ENCODE data around the gene AMOT. TPM values are rescaled to one million over a fixed set of nuclear protein-coding genes. Genes with fewer than 3 reads are reported as not detected.

AMOT gene
- polyA plus RNA-seq, 1 donor (not counting 4 experiments of a cell fraction or from before 2014, with no cell fraction given), result 0.21 TPM

- no peaks in the 10 kb centered on the region for H3K9me3 ChIP-seq (ENCODE audit: control insufficient read depth, low read depth, low read length)
- no peak for DNase-seq (ENCODE audit: low read depth, low spot score)
- no peaks in the 10 kb centered on the region for H4K20me1 ChIP-seq (ENCODE audit: control insufficient read depth, extremely low read depth, insufficient read depth, low read length)
- peaks cover 0 to 4% of the 10 kb centered on the region in 2 experiments for H3K36me3 ChIP-seq (ENCODE audit: control insufficient read depth in 2 of 2, extremely low read depth in 1 of 2, insufficient read depth in 2 of 2, low read length in 2 of 2)
- no peak overlapping the region for H3K4me3 ChIP-seq (ENCODE audit: control insufficient read depth in 2 of 3, extremely low read depth in 1 of 3, insufficient read depth in 2 of 3, low read depth in 1 of 3, low read length in 3 of 3)
- H3K79me2 ChIP-seq (ENCODE audit: control insufficient read depth, insufficient read depth, low read length), result no peaks in the 10 kb centered on the region
- TF ChIP-seq CTCF (optimal IDR thresholded peaks at IDR 0.05 in 1 of 3, IDR thresholded peaks at IDR 0.05 in 1 of 3, conservative IDR thresholded peaks at IDR 0.05 in 1 of 3; ENCODE audit: extremely low read depth in 1 of 3, insufficient read depth in 2 of 3, low read length in 3 of 3) (no peak), EZH2 (IDR thresholded peaks at IDR 0.05; ENCODE audit: low read length) (no peak)
- FAIRE-seq, result no peak
- no peak overlapping the region for H3K4me2 ChIP-seq (ENCODE audit: control insufficient read depth, extremely low read depth, insufficient read depth, low read depth, low read length)
- dilution Hi-C loops (cut with MboI; ENCODE audit: extremely low pct_ligation_motif_present, low sequenced_read_pairs), result no loop called here
- no peaks in the 10 kb centered on the region for H3K4me1 ChIP-seq (ENCODE audit: control insufficient read depth, extremely low read depth, insufficient read depth, low read length)
- H3K27ac ChIP-seq (ENCODE audit: control insufficient read depth, insufficient read depth, low read length), result no peak overlapping the region
- no peak overlapping the region for H3K9ac ChIP-seq (ENCODE audit: control insufficient read depth, extremely low read depth, insufficient read depth, low read length)
- peaks cover 4% of the 10 kb centered on the region for H3K27me3 ChIP-seq (ENCODE audit: control insufficient read depth, extremely low read depth, insufficient read depth, low read length)
- H2AFZ ChIP-seq (ENCODE audit: control insufficient read depth, low read length), result no peak overlapping the region
- H3K9me1 ChIP-seq (ENCODE audit: control insufficient read depth, extremely low read depth, insufficient read depth, low read length), result no peaks in the 10 kb centered on the region
Measured at GRCh38 chrX:112779139-112779538, 61.5 kb downstream of the AMOT start.

GRCh38 chrX:112774651-112775293, 65.9 kb downstream of the AMOT start:
- DNase-seq (ENCODE audit: low read depth, low spot score), result no peak
- Histone ChIP-seq H3K9me3 (ENCODE audit: control insufficient read depth, low read depth, low read length) (no peaks in the 10 kb centered on the region), H3K4me2 (ENCODE audit: control insufficient read depth, extremely low read depth, insufficient read depth, low read depth, low read length) (no peak overlapping the region), H3K9ac (ENCODE audit: control insufficient read depth, extremely low read depth, insufficient read depth, low read length) (no peak overlapping the region), H3K27ac (ENCODE audit: control insufficient read depth, insufficient read depth, low read length) (no peak overlapping the region), H3K79me2 (ENCODE audit: control insufficient read depth, insufficient read depth, low read length) (no peaks in the 10 kb centered on the region), H3K27me3 (ENCODE audit: control insufficient read depth, extremely low read depth, insufficient read depth, low read length) (peaks cover 4% of the 10 kb centered on the region), H3K9me1 (ENCODE audit: control insufficient read depth, extremely low read depth, insufficient read depth, low read length) (no peaks in the 10 kb centered on the region), H4K20me1 (ENCODE audit: control insufficient read depth, extremely low read depth, insufficient read depth, low read length) (no peaks in the 10 kb centered on the region), H3K4me1 (ENCODE audit: control insufficient read depth, extremely low read depth, insufficient read depth, low read length) (no peaks in the 10 kb centered on the region), H3K4me3 (ENCODE audit: control insufficient read depth in 2 of 3, extremely low read depth in 1 of 3, insufficient read depth in 2 of 3, low read depth in 1 of 3, low read length in 3 of 3) (no peak overlapping the region), H3K36me3 (ENCODE audit: control insufficient read depth in 2 of 2, extremely low read depth in 1 of 2, insufficient read depth in 2 of 2, low read length in 2 of 2) (no peaks in the 10 kb centered on the region), H2AFZ (ENCODE audit: control insufficient read depth, low read length) (no peak overlapping the region)
- dilution Hi-C loops (cut with MboI; ENCODE audit: extremely low pct_ligation_motif_present, low sequenced_read_pairs), result no loop called here
- FAIRE-seq, result no peak
- TF ChIP-seq CTCF (optimal IDR thresholded peaks at IDR 0.05 in 1 of 3, IDR thresholded peaks at IDR 0.05 in 1 of 3, conservative IDR thresholded peaks at IDR 0.05 in 1 of 3; ENCODE audit: extremely low read depth in 1 of 3, insufficient read depth in 2 of 3, low read length in 3 of 3) (no peak), EZH2 (IDR thresholded peaks at IDR 0.05; ENCODE audit: low read length) (no peak)

Measured in keratinocyte (primary cell).